IPS-18c (cell line): ENCODE results near the gene PPFIBP1.
"Not testable (repeated sequence)": the region's sequence is repeated elsewhere in the genome, so short reads cannot be mapped to it uniquely, and the experiment has no call there.

Source experiments
- H3K4me3 ChIP-seq: 2 replicates; pipeline ENCODE4 v1.7.0; 2013; ENCODE audit warnings: low read depth, mild to moderate bottlenecking, low read length, moderate library complexity; ENCODE audit not compliant: insufficient read depth
- H3K9me3 ChIP-seq: one replicate; pipeline ENCODE4 v1.6.1; 2013; ENCODE audit warnings: mild to moderate bottlenecking, low read length, moderate library complexity; ENCODE audit not compliant: control insufficient read depth, insufficient read depth

The PPFIBP1 gene

GRCh38 chr12:27592548-27592947 lies 68.5 kb downstream of the PPFIBP1 start:
- H3K9me3 ChIP-seq = peaks cover 4% of the 10 kb centered on the region

GRCh38 chr12:27593266-27593665 lies 69.3 kb downstream of the PPFIBP1 start:
- no peak overlapping the region for H3K4me3 ChIP-seq
- peaks cover 4% of the 10 kb centered on the region for H3K9me3 ChIP-seq

More at GRCh38 chr12:27592548-27592947, 68.5 kb downstream of the PPFIBP1 start:
- no peak overlapping the region for H3K4me3 ChIP-seq

- H3K9me3 ChIP-seq = peaks cover 4% of the 10 kb centered on the region
- no peak overlapping the region for H3K4me3 ChIP-seq
Observed at GRCh38 chr12:27595231-27595642, 71.2 kb downstream of the PPFIBP1 start.

GRCh38 chr12:27598866-27599265 lies 74.9 kb downstream of the PPFIBP1 start:
- H3K9me3 ChIP-seq, H3K4me3 ChIP-seq: not testable (repeated sequence)

GRCh38 chr12:27601056-27601828 lies 77.2 kb downstream of the PPFIBP1 start:
- not testable (repeated sequence) for H3K9me3 ChIP-seq, H3K4me3 ChIP-seq

GRCh38 chr12:27602516-27602915 lies 78.5 kb downstream of the PPFIBP1 start:
- H3K4me3 ChIP-seq = no peak overlapping the region

GRCh38 chr12:27604431-27604830 lies 80.4 kb downstream of the PPFIBP1 start:
- Histone ChIP-seq H3K4me3 (no peak overlapping the region), H3K9me3 (no peaks in the 10 kb centered on the region)

More at GRCh38 chr12:27602516-27602915, 78.5 kb downstream of the PPFIBP1 start:
- no peaks in the 10 kb centered on the region for H3K9me3 ChIP-seq

- H3K4me3 ChIP-seq = no peak overlapping the region
- H3K9me3 ChIP-seq = no peaks in the 10 kb centered on the region
Observed at GRCh38 chr12:27606986-27607385, 83.0 kb downstream of the PPFIBP1 start.

GRCh38 chr12:27607591-27607990 lies 83.6 kb downstream of the PPFIBP1 start:
- Histone ChIP-seq H3K9me3 (no peaks in the 10 kb centered on the region), H3K4me3 (no peak overlapping the region)

GRCh38 chr12:27608890-27609289 lies 84.9 kb downstream of the PPFIBP1 start:
- no peak overlapping the region for H3K4me3 ChIP-seq
- H3K9me3 ChIP-seq = peaks cover 2% of the 10 kb centered on the region

GRCh38 chr12:27610374-27610773 lies 86.4 kb downstream of the PPFIBP1 start:
- H3K9me3 ChIP-seq = peaks cover 3% of the 10 kb centered on the region
- H3K4me3 ChIP-seq = no peak overlapping the region

- peaks cover 3% of the 10 kb centered on the region for H3K9me3 ChIP-seq
- no peak overlapping the region for H3K4me3 ChIP-seq
Observed at GRCh38 chr12:27614386-27614785, 90.4 kb downstream of the PPFIBP1 start.

GRCh38 chr12:27614866-27615265 lies 90.9 kb downstream of the PPFIBP1 start:
- peaks cover 3% of the 10 kb centered on the region for H3K9me3 ChIP-seq
- no peak overlapping the region for H3K4me3 ChIP-seq

- no peak overlapping the region for H3K4me3 ChIP-seq
- H3K9me3 ChIP-seq = peaks cover 3% of the 10 kb centered on the region
Observed at GRCh38 chr12:27615331-27615891, 91.4 kb downstream of the PPFIBP1 start.

GRCh38 chr12:27616356-27617142 lies 92.5 kb downstream of the PPFIBP1 start:
- H3K9me3 ChIP-seq = peaks cover 3% of the 10 kb centered on the region
- no peak overlapping the region for H3K4me3 ChIP-seq

GRCh38 chr12:27618836-27619235 lies 94.8 kb downstream of the PPFIBP1 start:
- H3K9me3 ChIP-seq = peaks cover under 1% of the 10 kb centered on the region
- no peak overlapping the region for H3K4me3 ChIP-seq

GRCh38 chr12:27619308-27619707 lies 95.3 kb downstream of the PPFIBP1 start:
- Histone ChIP-seq H3K9me3 (no peaks in the 10 kb centered on the region), H3K4me3 (no peak overlapping the region)

- Histone ChIP-seq H3K9me3 (no peaks in the 10 kb centered on the region), H3K4me3 (no peak overlapping the region)
Observed at GRCh38 chr12:27620121-27620520, 96.1 kb downstream of the PPFIBP1 start.
